Measurements from ENCODE around the gene PDSS1. TPM values are rescaled to one million over a fixed set of nuclear protein-coding genes. Genes with fewer than 3 reads are reported as not detected.

Gene PDSS1
- total RNA-seq, 1 experiment from 2014 or later = 15.4 TPM

GRCh38 chr10:26759008-26759407, 61.5 kb downstream of the PDSS1 start:
- H3K36me3 Mint-ChIP-seq (ENCODE audit: insufficient read depth, unreplicated experiment) = peaks cover 10% of the 10 kb centered on the region
- intact Hi-C loops (cut with micrococcal nuclease; ENCODE audit: unreplicated experiment) = no loop called here
- no peak overlapping the region for H3K27ac Mint-ChIP-seq (ENCODE audit: unreplicated experiment)
- CTCF ChIA-PET = no interaction called here
- no peaks in the 10 kb centered on the region for H3K9me3 Mint-ChIP-seq (ENCODE audit: low read depth, unreplicated experiment)
- peaks cover 8% of the 10 kb centered on the region for H3K4me1 Mint-ChIP-seq (ENCODE audit: low read depth, unreplicated experiment)
- no peak overlapping the region for H3K4me3 Mint-ChIP-seq (ENCODE audit: low read depth, unreplicated experiment)
- no peaks in the 10 kb centered on the region for H3K27me3 Mint-ChIP-seq (ENCODE audit: unreplicated experiment)
- BruUV-seq (replicated peaks) = no TSS peak
- no peak for DNase-seq
- no peak for TF ChIP-seq CTCF (IDR thresholded peaks at IDR 0.05; ENCODE audit: unreplicated experiment)

GRCh38 chr10:26765549-26765948, 68.0 kb downstream of the PDSS1 start:
- Mint-ChIP-seq H3K36me3 (ENCODE audit: insufficient read depth, unreplicated experiment) (peaks cover 5% of the 10 kb centered on the region), H3K27me3 (ENCODE audit: unreplicated experiment) (no peaks in the 10 kb centered on the region), H3K4me3 (ENCODE audit: low read depth, unreplicated experiment) (no peak overlapping the region), H3K9me3 (ENCODE audit: low read depth, unreplicated experiment) (no peaks in the 10 kb centered on the region), H3K27ac (ENCODE audit: unreplicated experiment) (no peak overlapping the region), H3K4me1 (ENCODE audit: low read depth, unreplicated experiment) (no peaks in the 10 kb centered on the region)
- no peak for DNase-seq
- BruUV-seq (replicated peaks) = no TSS peak
- no peak for TF ChIP-seq CTCF (IDR thresholded peaks at IDR 0.05; ENCODE audit: unreplicated experiment)
- CTCF ChIA-PET = no interaction called here
- intact Hi-C loops (cut with micrococcal nuclease; ENCODE audit: unreplicated experiment) = no loop called here

GRCh38 chr10:26770069-26770468, 72.6 kb downstream of the PDSS1 start:
- no peaks in the 10 kb centered on the region for H3K27me3 Mint-ChIP-seq (ENCODE audit: unreplicated experiment)
- DNase-seq = no peak
- TF ChIP-seq CTCF (IDR thresholded peaks at IDR 0.05; ENCODE audit: unreplicated experiment) = no peak
- no peaks in the 10 kb centered on the region for H3K4me1 Mint-ChIP-seq (ENCODE audit: low read depth, unreplicated experiment)
- H3K9me3 Mint-ChIP-seq (ENCODE audit: low read depth, unreplicated experiment) = no peaks in the 10 kb centered on the region
- peaks cover 3% of the 10 kb centered on the region for H3K36me3 Mint-ChIP-seq (ENCODE audit: insufficient read depth, unreplicated experiment)
- no peak overlapping the region for H3K4me3 Mint-ChIP-seq (ENCODE audit: low read depth, unreplicated experiment)
- H3K27ac Mint-ChIP-seq (ENCODE audit: unreplicated experiment) = no peak overlapping the region
- BruUV-seq (replicated peaks) = no TSS peak
- CTCF ChIA-PET = no interaction called here
- intact Hi-C loops (cut with micrococcal nuclease; ENCODE audit: unreplicated experiment) = loop anchor here (5.0 kb wide), 1 partner anchor 52 kb away; no protein-coding TSS in a partner anchor

- intact Hi-C loops (cut with micrococcal nuclease; ENCODE audit: unreplicated experiment) = loop anchor here (5.0 kb wide), 1 partner anchor 49 kb away; no protein-coding TSS in a partner anchor
- no peak for TF ChIP-seq CTCF (IDR thresholded peaks at IDR 0.05; ENCODE audit: unreplicated experiment)
- CTCF ChIA-PET = no interaction called here
- no peak overlapping the region for H3K4me3 Mint-ChIP-seq (ENCODE audit: low read depth, unreplicated experiment)
- no peaks in the 10 kb centered on the region for H3K27me3 Mint-ChIP-seq (ENCODE audit: unreplicated experiment)
- no TSS peak for BruUV-seq (replicated peaks)
- H3K9me3 Mint-ChIP-seq (ENCODE audit: low read depth, unreplicated experiment) = no peaks in the 10 kb centered on the region
- no peak for DNase-seq
- H3K4me1 Mint-ChIP-seq (ENCODE audit: low read depth, unreplicated experiment) = no peaks in the 10 kb centered on the region
- no peak overlapping the region for H3K27ac Mint-ChIP-seq (ENCODE audit: unreplicated experiment)
- no peaks in the 10 kb centered on the region for H3K36me3 Mint-ChIP-seq (ENCODE audit: insufficient read depth, unreplicated experiment)
Measured at GRCh38 chr10:26773633-26774032, 76.1 kb downstream of the PDSS1 start.

Data from Calu3 (cell line).